OCI-LY1 (cell line): Measurements from ENCODE around the gene RAB14.

Source experiments
- EZH2 ChIP-seq: fragments of 200-600 bp; sonication (generic), shearing (Covaris generic); IDR thresholded peaks from 2 replicates; pipeline ENCODE4 v1.8.0; 2017; ENCODE audit warnings: borderline replicate concordance, mixed run types, mild to moderate bottlenecking, antibody characterized with exemption, low read length, moderate library complexity, mixed read lengths
- TF ChIP-seq, protein P1 (sequence below): fragments of 200-600 bp; sonication (generic), shearing (Covaris generic); IDR thresholded peaks from 2 replicates; pipeline ENCODE4 v1.5.1; 2017; ENCODE audit warnings: mild to moderate bottlenecking, antibody characterized with exemption, low read length, moderate library complexity, mixed read lengths

DNA sequence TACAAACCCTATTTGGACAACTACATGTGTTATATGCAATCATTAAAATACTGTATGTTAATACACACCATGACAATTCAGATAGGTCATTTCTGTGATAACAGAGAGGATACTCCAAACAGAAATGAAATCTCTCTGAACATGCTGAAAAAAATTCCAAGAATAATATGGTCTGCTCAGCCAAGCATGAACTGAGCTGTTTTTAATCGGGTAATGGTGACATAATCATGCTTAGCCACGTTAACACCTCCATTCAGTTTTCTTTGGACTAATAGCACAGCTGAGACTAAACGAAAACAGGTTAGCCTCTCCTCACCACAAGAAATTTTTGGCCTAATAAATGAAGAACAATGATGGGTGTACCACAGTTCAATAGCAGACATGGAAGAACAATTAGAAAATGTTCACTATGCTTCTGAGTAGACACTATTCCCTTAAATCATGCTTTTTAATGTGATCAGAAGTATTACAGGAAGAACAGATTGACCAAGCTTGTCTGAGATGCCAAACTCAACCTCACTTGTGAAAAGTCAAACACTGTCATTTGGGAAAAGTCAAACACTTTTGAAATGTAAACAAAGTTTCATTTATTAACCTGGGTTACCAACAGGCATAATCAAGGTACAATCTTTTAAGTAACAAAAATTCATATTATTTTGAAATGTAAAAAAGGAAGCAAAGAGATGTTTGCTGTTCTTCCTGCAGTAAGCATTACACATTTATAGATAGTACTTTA, 19.4 kb downstream of the RAB14 start:
- TF ChIP-seq, protein P1, sequence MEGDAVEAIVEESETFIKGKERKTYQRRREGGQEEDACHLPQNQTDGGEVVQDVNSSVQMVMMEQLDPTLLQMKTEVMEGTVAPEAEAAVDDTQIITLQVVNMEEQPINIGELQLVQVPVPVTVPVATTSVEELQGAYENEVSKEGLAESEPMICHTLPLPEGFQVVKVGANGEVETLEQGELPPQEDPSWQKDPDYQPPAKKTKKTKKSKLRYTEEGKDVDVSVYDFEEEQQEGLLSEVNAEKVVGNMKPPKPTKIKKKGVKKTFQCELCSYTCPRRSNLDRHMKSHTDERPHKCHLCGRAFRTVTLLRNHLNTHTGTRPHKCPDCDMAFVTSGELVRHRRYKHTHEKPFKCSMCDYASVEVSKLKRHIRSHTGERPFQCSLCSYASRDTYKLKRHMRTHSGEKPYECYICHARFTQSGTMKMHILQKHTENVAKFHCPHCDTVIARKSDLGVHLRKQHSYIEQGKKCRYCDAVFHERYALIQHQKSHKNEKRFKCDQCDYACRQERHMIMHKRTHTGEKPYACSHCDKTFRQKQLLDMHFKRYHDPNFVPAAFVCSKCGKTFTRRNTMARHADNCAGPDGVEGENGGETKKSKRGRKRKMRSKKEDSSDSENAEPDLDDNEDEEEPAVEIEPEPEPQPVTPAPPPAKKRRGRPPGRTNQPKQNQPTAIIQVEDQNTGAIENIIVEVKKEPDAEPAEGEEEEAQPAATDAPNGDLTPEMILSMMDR, result no peak
- no peak for TF ChIP-seq EZH2
